Adrenal gland (tissue), 12 donors: ENCODE data around the gene CFAP74. TPM values are rescaled to one million over a fixed set of nuclear protein-coding genes. Genes with fewer than 3 reads are reported as not detected.
"Not testable (repeated sequence)": the region's sequence is repeated elsewhere in the genome, so short reads cannot be mapped to it uniquely, and the experiment has no call there.

Source experiments
- DNase-seq, 7 donors: peaks; one replicate each; pipeline ENCODE4 v3.0.0-alpha.2; 2019 to 2020
- H3K27ac ChIP-seq, 5 donors: fragments of 200-600 bp; sonication (generic) in 4 of 5; 1 replicate in 3 of 5; 2 replicates in 2 of 5; pipeline versions ENCODE4 v1.5.1 to v1.8.0; 2016 to 2020; ENCODE audit warnings: mild to moderate bottlenecking in 1 of 5
- H3K27me3 ChIP-seq: fragments of 200-600 bp; 2 replicates; pipeline ENCODE4 v1.8.0; 2021
- H3K36me3 ChIP-seq, 2 donors: fragments of 200-600 bp; replicated peaks in 1 of 2; 1 replicate in 1 of 2; 2 replicates in 1 of 2; pipeline versions ENCODE4 v1.5.1 to v1.8.0; 2018 to 2022
- H3K4me1 ChIP-seq, 2 donors: fragments of 200-600 bp; replicated peaks in 1 of 2; 1 replicate in 1 of 2; 2 replicates in 1 of 2; pipeline versions ENCODE4 v1.5.1 to v1.8.0; 2018 to 2021
- H3K4me3 ChIP-seq, 4 donors: fragments of 200-600 bp; sonication (generic) in 3 of 4; one replicate each; pipeline ENCODE4 v1.5.1; 2016 to 2018
- H3K9me3 ChIP-seq, 3 donors: fragments of 200-600 bp; sonication (generic) in 1 of 3; replicated peaks in 1 of 3; 1 replicate in 2 of 3; 2 replicates in 1 of 3; pipeline versions ENCODE4 v1.5.1 to v1.8.0; 2016 to 2021
- CTCF ChIP-seq, 6 experiments: fragments of 450-650 bp in 4 of 6; fragments of 200-600 bp in 2 of 6; sonication (generic) in 1 of 6; IDR thresholded peaks; 1 replicate in 5 of 6; 2 replicates in 1 of 6; pipeline versions ENCODE4 v1.5.1 to v1.8.0; 2016 to 2021; ENCODE audit warnings: antibody characterized with exemption in 6 of 6, mild to moderate bottlenecking in 2 of 6, moderate library complexity in 1 of 6
- POLR2A ChIP-seq, 2 donors: fragments of 450-650 bp; IDR thresholded peaks; one replicate each; pipeline ENCODE4 v1.6.1; 2017; ENCODE audit warnings: antibody characterized with exemption in 2 of 2, mild to moderate bottlenecking in 2 of 2, moderate library complexity in 1 of 2
- WGBS, 4 donors: extraction: QIAGEN DNeasy Blood & Tissue Kit in 2 of 4; methylation state at CpG; one replicate each; pipeline versions ENCODE4 v1.1.5 to v1.1.7; 2013 to 2017; 5-methylcytosine and 5-hydroxymethylcytosine counted together
- intact Hi-C, 2 donors: fragments of 100-400 bp; cut with DNase I; formaldehyde crosslinking; loops; one replicate each; pipeline versions ENCODE4 v1.14.1 to v1.15.0; 2022 to 2023
- polyA plus RNA-seq, 3 donors: library from polyadenylated mRNA; stranded (reverse); fragments of 200-250 nt in 2 of 3; fragments of 350-450 nt in 1 of 3; fragmentation: Illumina TruSeq in 1 of 3; extraction: RNeasy Lipid Tissue Mini Kit (QIAGEN cat#74804) in 1 of 3; gene quantifications; one replicate each; pipeline ENCODE4 v1.2.3, GENCODE V29; 2013 to 2014
- total RNA-seq, 9 donors: library from RNA; depleted of rRNA in 4 of 9; stranded (reverse); fragments of >200 nt in 4 of 9; fragments of 120-200 nt in 1 of 9; fragmentation: NEBNext Ultra II Directional in 1 of 9; extraction: Animal tissue kit (Norgen Biotek cat#: 25700) in 1 of 9; gene quantifications; one replicate each; pipeline versions ENCODE4 v1.1.0 to v1.2.4, GENCODE V29; 2013 to 2023
- donor health status: healthy with polysubstance abuse.
- donor health status: Bipolar disorder and iron deficiency.
- donor health status: DM: yes; HTN: yes; CAD: no.
- donor health status: DM: no; HTN: no; CAD: no.
- donor health status: DM: no; HTN: no; CAD: no.
- donor health status: DM: yes; HTN: yes; CAD: no.

The CFAP74 gene
- total and polyA plus RNA-seq, 12 donors, result 0.11 to 7.6 (median 2.8) TPM; not detected in 1

- no peaks in the 10 kb centered on the region for H3K27me3 ChIP-seq
- peak in 5 of 7 donors; percentile 39 to 63 (median 61) for DNase-seq
- WGBS, 4 donors, result 0 to 1% (median 0%) methylated on average over 3 to 88 of the region's 88 CpGs
- intact Hi-C loops, result loop anchor here in 1 of 2 donors (5.0 kb wide), 2 partner anchors 33 to 103 kb away; no protein-coding TSS in a partner anchor
- peak overlapping the region in 4 of 5 donors; percentile 86 to 99 (median 92) for H3K27ac ChIP-seq
- TF ChIP-seq CTCF (IDR thresholded peaks at IDR 0.05), result peak in 1 of 6 experiments; percentile 6
- peak in 1 of 2 donors; percentile 8 for TF ChIP-seq POLR2A (IDR thresholded peaks at IDR 0.05)
- H3K4me3 ChIP-seq, result peak overlapping the region; percentile 27 to 93 (median 80)
- no peaks in the 10 kb centered on the region for H3K36me3 ChIP-seq
- no peaks in the 10 kb centered on the region for H3K9me3 ChIP-seq
- peaks cover 37 to 63% of the 10 kb centered on the region in 2 donors for H3K4me1 ChIP-seq
Observed at GRCh38 chr1:1889847-1890505, 113.6 kb downstream of the CFAP74 start.

GRCh38 chr1:1889090-1889750 is 114.4 kb downstream of the CFAP74 start:
- Histone ChIP-seq H3K4me3 (peak overlapping the region in 3 of 4 donors; percentile 27 to 83 (median 77)), H3K27me3 (no peaks in the 10 kb centered on the region), H3K4me1 (peaks cover 34 to 60% of the 10 kb centered on the region in 2 donors), H3K9me3 (no peaks in the 10 kb centered on the region), H3K36me3 (no peaks in the 10 kb centered on the region), H3K27ac (peak overlapping the region in 3 of 5 donors; percentile 86 to 95 (median 90))
- TF ChIP-seq CTCF (IDR thresholded peaks at IDR 0.05), result no peak
- no peak for DNase-seq
- 11 to 20% (median 12%) methylated on average over 9 of the region's 9 CpGs for WGBS, 4 donors
- intact Hi-C loops, result no loop called here

- intact Hi-C loops, DNase-seq, H3K27me3 ChIP-seq, H3K4me3 ChIP-seq, H3K9me3 ChIP-seq, H3K36me3 ChIP-seq: not testable (repeated sequence)
- 56 to 61% (median 59%) methylated on average over 11 of the region's 11 CpGs for WGBS, 4 donors
- H3K4me1 ChIP-seq, result peaks cover 48 to 85% of the 10 kb centered on the region in 2 donors
- H3K27ac ChIP-seq, result peak overlapping the region in 4 of 5 donors; percentile 52 to 70 (median 66)
Observed at GRCh38 chr1:1883890-1884289, 119.7 kb downstream of the CFAP74 start.

- Histone ChIP-seq H3K4me1 (peaks cover 42 to 84% of the 10 kb centered on the region in 2 donors), H3K4me3 (no peak overlapping the region), H3K36me3 (no peaks in the 10 kb centered on the region), H3K27ac (peak overlapping the region in 4 of 5 donors; percentile 52 to 70 (median 66)), H3K9me3 (no peaks in the 10 kb centered on the region), H3K27me3 (no peaks in the 10 kb centered on the region)
- intact Hi-C loops, result no loop called here
- 28 to 40% (median 28%) methylated on average over 4 of the region's 4 CpGs for WGBS, 4 donors
- TF ChIP-seq CTCF (IDR thresholded peaks at IDR 0.05), result no peak
- no peak for TF ChIP-seq POLR2A (IDR thresholded peaks at IDR 0.05)
- peak in 2 of 7 donors; percentile 28 to 42 for DNase-seq
Observed at GRCh38 chr1:1883092-1883873, 120.3 kb downstream of the CFAP74 start.
